Measurements from ENCODE around the gene HELZ.

DNA sequence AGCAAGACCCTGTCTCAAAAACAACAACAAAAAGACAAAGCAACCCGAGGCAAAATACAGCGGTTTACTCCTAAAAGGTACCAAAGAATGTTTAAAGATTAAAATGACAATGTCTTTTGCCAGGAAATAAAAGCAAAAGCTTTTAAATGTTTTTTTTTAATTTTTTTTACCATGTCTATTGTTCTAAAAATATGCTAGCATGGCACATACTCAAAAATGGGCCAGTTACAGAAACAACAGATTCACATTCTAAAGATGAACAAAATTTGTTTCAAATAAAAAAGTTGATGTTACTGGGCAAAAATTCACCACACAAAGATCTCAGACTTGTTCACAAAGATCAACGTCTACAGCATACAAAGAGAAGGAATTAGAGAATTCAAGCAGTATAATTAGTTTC is 159.6 kb downstream of the HELZ start:
- no peak for TF ChIP-seq YY1 (IDR thresholded peaks at IDR 0.05)
- TF ChIP-seq, protein P1, sequence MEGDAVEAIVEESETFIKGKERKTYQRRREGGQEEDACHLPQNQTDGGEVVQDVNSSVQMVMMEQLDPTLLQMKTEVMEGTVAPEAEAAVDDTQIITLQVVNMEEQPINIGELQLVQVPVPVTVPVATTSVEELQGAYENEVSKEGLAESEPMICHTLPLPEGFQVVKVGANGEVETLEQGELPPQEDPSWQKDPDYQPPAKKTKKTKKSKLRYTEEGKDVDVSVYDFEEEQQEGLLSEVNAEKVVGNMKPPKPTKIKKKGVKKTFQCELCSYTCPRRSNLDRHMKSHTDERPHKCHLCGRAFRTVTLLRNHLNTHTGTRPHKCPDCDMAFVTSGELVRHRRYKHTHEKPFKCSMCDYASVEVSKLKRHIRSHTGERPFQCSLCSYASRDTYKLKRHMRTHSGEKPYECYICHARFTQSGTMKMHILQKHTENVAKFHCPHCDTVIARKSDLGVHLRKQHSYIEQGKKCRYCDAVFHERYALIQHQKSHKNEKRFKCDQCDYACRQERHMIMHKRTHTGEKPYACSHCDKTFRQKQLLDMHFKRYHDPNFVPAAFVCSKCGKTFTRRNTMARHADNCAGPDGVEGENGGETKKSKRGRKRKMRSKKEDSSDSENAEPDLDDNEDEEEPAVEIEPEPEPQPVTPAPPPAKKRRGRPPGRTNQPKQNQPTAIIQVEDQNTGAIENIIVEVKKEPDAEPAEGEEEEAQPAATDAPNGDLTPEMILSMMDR (IDR thresholded peaks at IDR 0.05; ENCODE audit: low read depth, low read length, missing input control) = no peak
